HG03558 (cell line): ENCODE data around the gene BCL2L2.

ENCODE experiments used
- ATAC-seq: cut with Tn5 transposase; IDR thresholded peaks from one replicate; pipeline ENCODE4 v1.9.1; 2021; ENCODE audit warnings: moderate number of reproducible peaks; ENCODE audit not compliant: unreplicated experiment; ENCODE audit errors: extremely low read depth

BCL2L2 gene

DNA sequence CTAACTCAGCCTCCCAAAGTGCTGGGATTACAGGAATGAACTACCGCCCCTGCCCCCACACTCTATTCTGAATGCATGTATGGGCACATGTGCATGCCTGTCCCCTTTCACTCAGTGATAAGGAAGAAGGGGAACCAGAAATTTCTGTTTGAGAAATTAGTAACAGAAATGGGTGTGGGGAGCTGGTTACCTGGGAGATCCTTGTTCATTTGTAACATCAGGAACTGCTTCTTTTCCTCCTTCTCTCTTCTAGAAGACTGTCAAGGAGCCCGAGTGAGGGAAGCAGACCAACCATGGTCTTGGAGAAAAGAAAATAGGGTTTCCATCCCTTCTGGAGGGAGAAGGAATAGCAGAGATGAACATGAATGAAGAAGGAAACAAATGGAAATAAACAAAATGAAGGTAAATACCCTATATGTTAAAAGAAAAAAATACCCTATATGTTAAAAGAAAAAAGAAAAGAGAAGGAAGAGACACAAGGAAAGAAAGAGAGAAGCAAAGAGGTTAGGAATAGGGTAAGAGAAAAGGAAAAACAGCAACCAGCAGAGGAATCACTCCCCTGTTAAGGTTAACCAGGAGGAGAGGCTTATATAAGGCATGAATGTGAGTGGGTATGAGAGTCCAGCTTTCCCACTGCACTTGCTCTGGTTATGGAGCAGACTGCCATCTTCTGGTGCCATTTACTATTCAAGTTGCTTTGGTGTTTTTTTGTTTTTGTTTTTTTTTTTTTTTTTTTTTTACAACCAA, 7.2 kb upstream of the BCL2L2 start:
- no peak for ATAC-seq

- no peak for ATAC-seq
These were observed 6.5 kb upstream of the BCL2L2 start for GRCh38 chr14:23299986-23300686.

- no peak for ATAC-seq
These were observed 5.9 kb upstream of the BCL2L2 start for GRCh38 chr14:23300687-23301223.

GRCh38 chr14:23301288-23301968, 5.2 kb upstream of the BCL2L2 start:
- peak; percentile 69 for ATAC-seq

- ATAC-seq: no peak
These were observed 4.7 kb upstream of the BCL2L2 start for GRCh38 chr14:23301969-23302289.

DNA sequence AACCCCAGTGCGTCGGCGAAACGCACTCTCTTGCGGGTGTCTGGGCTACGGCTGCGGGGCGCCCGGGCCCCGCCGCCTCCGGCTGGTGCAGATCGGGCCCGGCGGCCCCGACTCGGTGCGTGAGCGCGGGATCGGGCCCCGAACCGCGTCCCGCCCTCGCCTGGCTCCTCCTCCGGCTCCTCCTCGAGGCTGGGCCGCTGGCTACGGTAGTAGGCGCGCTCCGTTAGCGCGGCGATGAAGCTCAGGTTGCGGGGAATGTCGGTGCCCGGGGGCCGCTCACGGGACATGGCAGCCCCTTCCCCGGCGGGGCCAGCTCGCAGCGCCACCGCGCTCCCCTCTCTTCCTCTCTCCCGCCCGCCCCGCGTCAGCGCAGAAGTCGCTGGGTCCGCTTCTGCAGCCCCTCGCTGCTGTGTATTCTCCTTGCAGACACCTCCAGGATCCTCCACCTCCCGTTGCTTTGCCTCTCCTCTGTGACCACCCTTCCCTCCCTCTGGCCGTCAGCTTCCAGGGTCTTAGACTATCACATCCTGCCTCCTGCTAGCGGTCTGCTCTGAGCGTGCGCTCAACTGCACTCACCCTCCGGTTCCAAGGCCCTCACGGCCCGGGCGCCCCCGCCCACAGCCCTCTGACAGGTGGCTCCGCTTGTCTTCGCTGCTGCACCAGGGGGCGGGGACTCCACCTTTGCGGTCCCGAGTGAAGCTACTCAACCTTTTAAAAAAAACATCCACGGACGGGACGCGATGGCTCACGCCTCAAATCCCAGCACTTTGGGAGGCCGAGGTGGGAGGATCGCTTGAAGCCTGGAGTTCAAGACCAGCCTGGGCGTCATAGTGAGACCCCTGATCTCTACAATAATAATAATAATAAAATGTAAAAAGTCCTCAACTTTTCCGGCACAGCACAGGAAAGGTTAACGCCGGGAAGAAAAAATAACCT, 4.1 kb upstream of the BCL2L2 start, which contains the start of gene PPP1R3E:
PPP1R3E (minus strand) TSS at position 570 of the 936 bp plus-strand sequence; CDS start at position 287, 283 bp downstream.
- ATAC-seq: peak; percentile 16

GRCh38 chr14:23307146-23307530, 505 bp downstream of the BCL2L2 start:
- no peak for ATAC-seq

- no peak for ATAC-seq
These were observed 1.3 kb downstream of the BCL2L2 start for GRCh38 chr14:23307687-23308644.

GRCh38 chr14:23308721-23309445, 2.2 kb downstream of the BCL2L2 start:
- no peak for ATAC-seq

- no peak for ATAC-seq
These were observed 3.9 kb downstream of the BCL2L2 start for GRCh38 chr14:23310546-23310945.

- no peak for ATAC-seq
These were observed 9.7 kb downstream of the BCL2L2 start for GRCh38 chr14:23316300-23316699.

DNA sequence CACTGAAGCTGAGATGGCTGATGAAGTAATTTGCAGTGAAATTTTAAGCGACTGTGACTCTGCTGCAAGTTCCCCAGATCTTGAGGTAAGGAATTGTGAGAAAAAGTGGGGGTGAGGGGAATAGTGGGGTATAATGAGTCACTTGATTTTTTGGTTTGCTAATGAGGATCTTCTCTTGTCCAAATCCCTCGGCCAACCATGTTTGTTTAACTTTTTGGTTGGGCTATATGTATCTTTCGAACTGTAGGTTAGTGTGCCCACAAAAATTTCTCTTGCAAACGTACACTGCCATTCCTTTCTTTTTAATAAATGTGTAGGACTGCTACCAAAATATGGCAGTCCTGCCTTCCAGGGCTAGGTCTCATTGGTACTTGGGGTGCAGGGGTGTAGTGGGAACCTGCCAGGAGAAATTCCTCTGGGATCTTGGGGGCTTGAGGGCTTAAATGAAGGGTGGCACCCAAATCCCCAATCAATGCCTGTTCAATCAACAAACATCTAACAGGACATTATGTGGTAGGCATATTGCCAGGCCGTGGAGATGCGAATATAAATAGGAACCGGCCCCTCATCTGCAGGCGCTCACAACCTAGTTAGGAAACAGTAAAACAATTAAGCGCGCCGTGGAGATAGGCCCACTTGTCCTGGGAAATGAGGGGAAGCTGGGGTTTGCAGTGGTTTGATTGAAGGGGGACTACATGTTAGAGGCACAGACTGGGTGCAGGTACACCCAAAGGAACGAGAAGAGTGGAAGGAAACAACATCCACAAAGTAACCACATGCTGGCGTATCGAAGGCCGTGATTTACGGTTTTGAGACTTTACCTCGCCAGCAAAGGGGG, 13.3 kb downstream of the BCL2L2 start:
- no peak for ATAC-seq

GRCh38 chr14:23320584-23321571, 14.2 kb downstream of the BCL2L2 start, which contains the start of gene PABPN1:
Gene PABPN1 (plus strand): TSS chr14:23321457. CDS start chr14:23321470, 13 bp downstream.
- ATAC-seq: peak; percentile 85

GRCh38 chr14:23321572-23322547, 15.2 kb downstream of the BCL2L2 start:
- ATAC-seq: no peak
